Measurements from ENCODE around the gene RHEBL1.

- TF ChIP-seq SIN3A (conservative IDR thresholded peaks at IDR 0.05 in 1 of 2, IDR thresholded peaks at IDR 0.05 in 1 of 2; ENCODE audit: low read depth in 1 of 2, low read length in 2 of 2) (no peak), CTCF (IDR thresholded peaks at IDR 0.05; ENCODE audit: control extremely low read depth in 1 of 3, insufficient read depth in 1 of 3, low read depth in 1 of 3, low read length in 3 of 3) (no peak), NRF1 (IDR thresholded peaks at IDR 0.05; ENCODE audit: low read depth, low read length) (no peak), POLR2A (IDR thresholded peaks at IDR 0.05; ENCODE audit: control extremely low read depth in 1 of 2, low read depth in 2 of 2, low read length in 2 of 2) (no peak), YY1 (IDR thresholded peaks at IDR 0.05; ENCODE audit: low read depth, low read length) (no peak)
Observed at GRCh38 chr12:49051777-49052438, 17.9 kb downstream of the RHEBL1 start.

All from H1 (cell line).